HUDEP-2 (cell line): ENCODE data around the gene MALRD1.
"Not testable (repeated sequence)": the region's sequence is repeated elsewhere in the genome, so short reads cannot be mapped to it uniquely, and the experiment has no call there.

Experiments used
- DNase-seq, 76 experiments: peaks; one replicate each; lab custom pipeline; 2025; ENCODE audit not compliant: unreplicated experiment in 76 of 76; lab: John Stamatoyannopoulos, UW

The MALRD1 gene

GRCh38 chr10:19689231-19689630 lies 640.6 kb downstream of the MALRD1 start:
- no peak for DNase-seq

- no peak for DNase-seq
Observed at GRCh38 chr10:19699299-19699698, 650.7 kb downstream of the MALRD1 start.

GRCh38 chr10:19701427-19702052 lies 652.9 kb downstream of the MALRD1 start:
- no peak for DNase-seq

GRCh38 chr10:19702215-19702614 lies 653.6 kb downstream of the MALRD1 start:
- DNase-seq, result no peak

- DNase-seq, result no peak
Observed at GRCh38 chr10:19704544-19704943, 655.9 kb downstream of the MALRD1 start.

- no peak for DNase-seq
Observed at GRCh38 chr10:19705250-19705649, 656.6 kb downstream of the MALRD1 start.

GRCh38 chr10:19706904-19707303 lies 658.3 kb downstream of the MALRD1 start:
- DNase-seq, result no peak

- no peak for DNase-seq
Observed at GRCh38 chr10:19707376-19707775, 658.8 kb downstream of the MALRD1 start.

- DNase-seq, result no peak
Observed at GRCh38 chr10:19708031-19708430, 659.4 kb downstream of the MALRD1 start.

GRCh38 chr10:19710600-19710999 lies 662.0 kb downstream of the MALRD1 start:
- DNase-seq, result no peak

GRCh38 chr10:19713159-19713558 lies 664.6 kb downstream of the MALRD1 start:
- peak in 1 of 76 experiments; percentile 5 for DNase-seq

GRCh38 chr10:19713800-19714525 lies 665.4 kb downstream of the MALRD1 start:
- peak in 3 of 76 experiments; percentile 0 to 21 (median 1) for DNase-seq

- DNase-seq, result no peak
Observed at GRCh38 chr10:19719284-19719683, 670.7 kb downstream of the MALRD1 start.

- DNase-seq, result no peak
Observed at GRCh38 chr10:19724287-19724686, 675.7 kb downstream of the MALRD1 start.

- peak in 1 of 76 experiments; percentile 4 for DNase-seq
Observed at GRCh38 chr10:19728376-19728775, 679.8 kb downstream of the MALRD1 start.

GRCh38 chr10:19728964-19729363 lies 680.4 kb downstream of the MALRD1 start:
- DNase-seq, result no peak

- no peak for DNase-seq
Observed at GRCh38 chr10:19730167-19730906, 681.7 kb downstream of the MALRD1 start.

GRCh38 chr10:19730907-19731217 lies 682.3 kb downstream of the MALRD1 start:
- DNase-seq, result no peak

GRCh38 chr10:19731560-19731959 lies 683.0 kb downstream of the MALRD1 start:
- DNase-seq, result no peak

- DNase-seq, result no peak
Observed at GRCh38 chr10:19738440-19738839, 689.8 kb downstream of the MALRD1 start.

GRCh38 chr10:19739232-19739631 lies 690.6 kb downstream of the MALRD1 start:
- not testable (repeated sequence) for DNase-seq

- DNase-seq, result not testable (repeated sequence)
Observed at GRCh38 chr10:19742144-19742543, 693.5 kb downstream of the MALRD1 start.
